ENCODE data around the gene B3GALT6. TPM values are rescaled to one million over a fixed set of nuclear protein-coding genes. Genes with fewer than 3 reads are reported as not detected.

The B3GALT6 gene
- total RNA-seq, 1 experiment from 2014 or later, result 27.1 TPM

DNA sequence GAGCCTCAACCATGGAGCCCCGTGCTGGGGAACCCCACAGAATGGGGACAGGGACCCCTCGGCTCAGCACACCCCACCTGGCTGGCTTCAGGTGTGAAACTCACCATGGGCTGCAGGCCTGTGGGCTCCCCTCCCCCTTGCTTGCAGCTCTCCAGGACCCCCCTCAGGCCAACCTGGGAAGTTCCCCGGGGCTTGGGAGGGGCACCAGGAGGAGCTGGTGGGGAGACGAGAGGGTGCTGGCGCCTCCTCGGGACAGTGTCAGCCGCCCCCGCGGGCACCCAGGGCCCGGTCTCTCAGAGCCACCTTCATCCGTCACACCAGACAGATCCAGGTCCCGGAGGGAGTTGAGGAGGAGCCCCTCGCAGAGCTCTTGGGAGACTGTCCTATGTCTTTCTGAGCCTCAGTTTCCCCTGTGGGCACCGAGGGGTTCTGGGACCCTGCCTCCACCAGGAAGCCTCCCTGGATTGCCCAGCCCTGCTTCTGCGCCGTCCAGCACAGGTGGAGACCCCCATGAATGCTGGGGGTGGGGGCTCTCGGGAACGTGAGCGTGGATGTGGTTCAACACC, 25.0 kb upstream of the B3GALT6 start:
- Histone ChIP-seq H3K4ac (ENCODE audit: low read depth, low read length) (no peak overlapping the region), H3K27me3 (ENCODE audit: insufficient read depth, low read length) (no peaks in the 10 kb centered on the region; the same call in 1 of the 2 replicates), H4K20me1 (ENCODE audit: control insufficient read depth, insufficient read depth, insufficient read length) (no peaks in the 10 kb centered on the region), H2AFZ (ENCODE audit: low read length) (no peak overlapping the region), H4K91ac (ENCODE audit: insufficient read length, low read depth, low read length) (no peak overlapping the region), H4K8ac (replicated peaks; ENCODE audit: insufficient read length, low read depth, low read length) (no peak overlapping the region), H3K23ac (ENCODE audit: insufficient read length, low read depth, low read length) (no peak overlapping the region), H2BK120ac (ENCODE audit: low read depth, low read length, poor library complexity, severe bottlenecking) (no peak overlapping the region), H3K4me2 (ENCODE audit: insufficient read depth, insufficient read length, low read length) (peak overlapping the region; percentile 76), H2AK5ac (ENCODE audit: insufficient read length, low read length) (no peak overlapping the region), H3T11ph (ENCODE audit: low read length) (no peak overlapping the region), H3K4me1 (ENCODE audit: insufficient read depth, low read length) (no peaks in the 10 kb centered on the region), H3K23me2 (ENCODE audit: insufficient read length, low read depth, low read length, poor library complexity, severe bottlenecking) (peaks cover 3% of the 10 kb centered on the region), H3K56ac (ENCODE audit: insufficient read length, low read depth, low read length) (no peak overlapping the region), H3K79me2 (ENCODE audit: insufficient read depth, low read length) (no peaks in the 10 kb centered on the region), H3K79me1 (ENCODE audit: insufficient read depth, low read depth, low read length, poor library complexity, severe bottlenecking) (no peaks in the 10 kb centered on the region), H2BK12ac (ENCODE audit: insufficient read length, low read depth, low read length) (no peak overlapping the region), H3K18ac (ENCODE audit: insufficient read length, low read depth, low read length) (no peak overlapping the region), H2BK15ac (ENCODE audit: low read depth, low read length) (no peak overlapping the region), H3K9ac (ENCODE audit: extremely low read depth, insufficient read length, low read length) (no peak overlapping the region), H2BK20ac (ENCODE audit: low read depth, low read length, poor library complexity, severe bottlenecking) (no peak overlapping the region), H2BK5ac (ENCODE audit: insufficient read length, low read length) (no peak overlapping the region), H4K5ac (ENCODE audit: insufficient read length, low read depth, low read length) (no peak overlapping the region), H3K27ac (ENCODE audit: insufficient read length, low read depth, low read length) (no peak overlapping the region), H3K14ac (ENCODE audit: insufficient read depth, low read length) (no peak overlapping the region), H3K9me3 (ENCODE audit: control insufficient read depth, low read depth, low read length) (no peaks in the 10 kb centered on the region)
- no peaks in the 10 kb centered on the region for H3K36me3 Mint-ChIP-seq (ENCODE audit: insufficient read depth in 1 of 3, low read depth in 3 of 3)
- TF ChIP-seq, protein P1, sequence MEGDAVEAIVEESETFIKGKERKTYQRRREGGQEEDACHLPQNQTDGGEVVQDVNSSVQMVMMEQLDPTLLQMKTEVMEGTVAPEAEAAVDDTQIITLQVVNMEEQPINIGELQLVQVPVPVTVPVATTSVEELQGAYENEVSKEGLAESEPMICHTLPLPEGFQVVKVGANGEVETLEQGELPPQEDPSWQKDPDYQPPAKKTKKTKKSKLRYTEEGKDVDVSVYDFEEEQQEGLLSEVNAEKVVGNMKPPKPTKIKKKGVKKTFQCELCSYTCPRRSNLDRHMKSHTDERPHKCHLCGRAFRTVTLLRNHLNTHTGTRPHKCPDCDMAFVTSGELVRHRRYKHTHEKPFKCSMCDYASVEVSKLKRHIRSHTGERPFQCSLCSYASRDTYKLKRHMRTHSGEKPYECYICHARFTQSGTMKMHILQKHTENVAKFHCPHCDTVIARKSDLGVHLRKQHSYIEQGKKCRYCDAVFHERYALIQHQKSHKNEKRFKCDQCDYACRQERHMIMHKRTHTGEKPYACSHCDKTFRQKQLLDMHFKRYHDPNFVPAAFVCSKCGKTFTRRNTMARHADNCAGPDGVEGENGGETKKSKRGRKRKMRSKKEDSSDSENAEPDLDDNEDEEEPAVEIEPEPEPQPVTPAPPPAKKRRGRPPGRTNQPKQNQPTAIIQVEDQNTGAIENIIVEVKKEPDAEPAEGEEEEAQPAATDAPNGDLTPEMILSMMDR (conservative IDR thresholded peaks at IDR 0.05), result peak; percentile 26; the same call in 2 of the 3 replicates
- WGBS (ENCODE audit: extremely low coverage, insufficient read length, low lambda C conversion rate), result no CpG with 5 or more reads among the region's 19 CpGs
- H3K9me3 Mint-ChIP-seq, result no peaks in the 10 kb centered on the region
- peak overlapping the region in 1 of 2 experiments; percentile 30; a peak in 1 of 5 replicates for H3K4me3 Mint-ChIP-seq
- no peak overlapping the region for H3K27ac Mint-ChIP-seq
- H3K27me3 Mint-ChIP-seq (ENCODE audit: low read depth), result peaks cover 20% of the 10 kb centered on the region
- DNase-seq, result no peak
- peaks cover 2 to 6% of the 10 kb centered on the region in 2 experiments; a peak in 2 of 4 replicates for H3K4me1 Mint-ChIP-seq

Data from H9 (cell line).